PC-3 (cell line): ENCODE data around the gene CDH13. TPM values are rescaled to one million over a fixed set of nuclear protein-coding genes. Genes with fewer than 3 reads are reported as not detected.

ENCODE experiments used
- ATAC-seq: fragments of 200-7000 bp; cut with Tn5 transposase; 2 replicates; pipeline ENCODE4 v1.9.1; 2020; ENCODE audit warnings: mild to moderate bottlenecking, moderate library complexity
- BruUV-seq: library from RNA; stranded (reverse); fragments of 400-500 nt; replicated peaks from 2 replicates; lab custom pipeline; 2021; lab: Mats Ljungman, UMichigan
- CTCF ChIA-PET: fragments of 300-600 bp; sonication (Branson Sonifier 250); formaldehyde crosslinking; loops from one replicate; lab custom pipeline; 2022; ENCODE audit warnings: antibody characterized with exemption; lab: Charles Lee
- POLR2A ChIA-PET: fragments of 300-600 bp; sonication (Branson Sonifier 250); formaldehyde crosslinking; loops from one replicate; lab custom pipeline; 2022; ENCODE audit warnings: antibody characterized with exemption; ENCODE audit not compliant: unreplicated experiment; lab: Charles Lee
- DNase-seq: peaks from one replicate; pipeline ENCODE4 v3.0.0-alpha.2; 2015
- H2AFZ ChIP-seq: fragments of 300-600 bp; sonication (generic); 2 replicates; pipeline ENCODE4 v1.6.0; 2016; ENCODE audit warnings: antibody characterized with exemption, low read length
- H3F3A ChIP-seq: fragments of 300-600 bp; sonication (generic); one replicate; pipeline ENCODE4 v1.6.0; 2017; ENCODE audit warnings: antibody characterized with exemption, low read length, control low read depth, mild to moderate bottlenecking; ENCODE audit not compliant: unreplicated experiment
- H3K27ac ChIP-seq: fragments of 300-600 bp; sonication (generic); 2 replicates; pipeline ENCODE4 v1.5.1; 2016; ENCODE audit warnings: mild to moderate bottlenecking, low read length
- H3K27me3 ChIP-seq: fragments of 300-600 bp; sonication (generic); 2 replicates; pipeline ENCODE4 v1.6.1; 2016; ENCODE audit warnings: low read length, mixed read lengths
- H3K36me3 ChIP-seq: fragments of 300-600 bp; sonication (generic); 2 replicates; pipeline ENCODE4 v1.6.1; 2016; ENCODE audit warnings: low read depth, mixed run types, low read length, mixed read lengths
- H3K4me1 ChIP-seq: fragments of 300-600 bp; sonication (generic); 2 replicates; pipeline ENCODE4 v1.5.1; 2016; ENCODE audit warnings: low read length; ENCODE audit not compliant: insufficient read depth
- H3K4me2 ChIP-seq: fragments of 300-600 bp; sonication (generic); 2 replicates; pipeline ENCODE4 v1.6.0; 2016; ENCODE audit warnings: low read length
- H3K4me3 ChIP-seq: fragments of 300-600 bp; sonication (generic); 2 replicates; pipeline ENCODE4 v1.5.1; 2016; ENCODE audit warnings: mild to moderate bottlenecking, low read length, mixed read lengths
- H3K79me2 ChIP-seq: fragments of 300-600 bp; sonication (generic); 2 replicates; pipeline ENCODE4 v1.6.1; 2017; ENCODE audit warnings: low read length, mixed read lengths
- H3K9ac ChIP-seq: fragments of 300-600 bp; sonication (generic); 2 replicates; pipeline ENCODE4 v1.6.0; 2016; ENCODE audit warnings: mild to moderate bottlenecking, low read length
- H3K9me2 ChIP-seq: fragments of 300-600 bp; sonication (generic); replicated peaks from 2 replicates; pipeline ENCODE4 v1.6.1; 2016; ENCODE audit warnings: mixed run types, low read length, mixed read lengths
- H3K9me3 ChIP-seq: fragments of 300-600 bp; sonication (generic); 2 replicates; pipeline ENCODE4 v1.6.1; 2016; ENCODE audit warnings: low read length, mixed read lengths
- H4K20me1 ChIP-seq: fragments of 300-600 bp; sonication (generic); 2 replicates; pipeline ENCODE4 v1.6.1; 2016; ENCODE audit warnings: low read length, mixed read lengths
- EZH2 ChIP-seq: fragments of 300-600 bp; sonication (generic); IDR thresholded peaks from one replicate; pipeline ENCODE4 v1.6.1; 2017; ENCODE audit warnings: antibody characterized with exemption, mild to moderate bottlenecking, low read length; ENCODE audit not compliant: unreplicated experiment
- EZH2phosphoT487 ChIP-seq: fragments of 300-600 bp; sonication (generic); IDR thresholded peaks from 2 replicates; pipeline ENCODE4 v1.6.1; 2018; ENCODE audit warnings: mild to moderate bottlenecking, antibody characterized with exemption, low read length, borderline replicate concordance
- intact Hi-C: fragments of 100-400 bp; cut with micrococcal nuclease; formaldehyde crosslinking; loops from 2 replicates; pipeline ENCODE4 v1.9.0; 2023
- total RNA-seq: library from RNA; depleted of rRNA; stranded (reverse); fragments of >200 nt; gene quantifications from 2 replicates; pipeline ENCODE4 v1.2.3, GENCODE V29; 2014
- TF ChIP-seq, protein P1 (sequence below): fragments of 300-600 bp; sonication (generic); conservative IDR thresholded peaks from 2 replicates; pipeline ENCODE4 v1.5.1; 2017; ENCODE audit warnings: antibody characterized with exemption, low read depth, mild to moderate bottlenecking, low read length

Gene CDH13
- total RNA-seq, 1 experiment from 2014 or later: 0.36 TPM

DNA sequence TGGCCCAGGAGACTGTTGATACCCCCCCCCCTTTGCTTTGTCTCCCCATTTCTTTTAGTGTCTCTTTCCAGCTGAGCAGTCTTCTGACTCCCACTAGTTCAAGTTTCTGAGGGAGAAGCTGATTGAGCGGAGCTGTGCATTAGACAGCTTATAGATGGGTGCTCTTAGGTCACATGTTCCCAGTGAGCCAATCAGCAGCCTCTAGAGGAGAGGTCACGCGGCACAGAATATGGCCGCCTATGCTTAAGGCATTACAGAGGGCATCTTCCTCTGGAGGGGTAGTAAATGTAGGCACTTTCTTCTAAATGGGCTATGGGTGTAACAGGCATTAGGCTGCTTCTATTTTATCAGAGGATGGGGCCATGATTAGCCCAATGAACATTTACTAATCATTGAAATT, 131.6 kb downstream of the CDH13 start:
- no peak overlapping the region for H3K9ac ChIP-seq
- H3K4me2 ChIP-seq: no peak overlapping the region
- no TSS peak for BruUV-seq
- no peak overlapping the region for H2AFZ ChIP-seq
- no peak overlapping the region for H3K4me3 ChIP-seq
- ATAC-seq (no peak), DNase-seq (no peak)
- intact Hi-C loops: no loop called here
- ChIA-PET CTCF (no interaction called here), POLR2A (no interaction called here)
- no peaks in the 10 kb centered on the region for H3K9me3 ChIP-seq
- TF ChIP-seq, protein P1, sequence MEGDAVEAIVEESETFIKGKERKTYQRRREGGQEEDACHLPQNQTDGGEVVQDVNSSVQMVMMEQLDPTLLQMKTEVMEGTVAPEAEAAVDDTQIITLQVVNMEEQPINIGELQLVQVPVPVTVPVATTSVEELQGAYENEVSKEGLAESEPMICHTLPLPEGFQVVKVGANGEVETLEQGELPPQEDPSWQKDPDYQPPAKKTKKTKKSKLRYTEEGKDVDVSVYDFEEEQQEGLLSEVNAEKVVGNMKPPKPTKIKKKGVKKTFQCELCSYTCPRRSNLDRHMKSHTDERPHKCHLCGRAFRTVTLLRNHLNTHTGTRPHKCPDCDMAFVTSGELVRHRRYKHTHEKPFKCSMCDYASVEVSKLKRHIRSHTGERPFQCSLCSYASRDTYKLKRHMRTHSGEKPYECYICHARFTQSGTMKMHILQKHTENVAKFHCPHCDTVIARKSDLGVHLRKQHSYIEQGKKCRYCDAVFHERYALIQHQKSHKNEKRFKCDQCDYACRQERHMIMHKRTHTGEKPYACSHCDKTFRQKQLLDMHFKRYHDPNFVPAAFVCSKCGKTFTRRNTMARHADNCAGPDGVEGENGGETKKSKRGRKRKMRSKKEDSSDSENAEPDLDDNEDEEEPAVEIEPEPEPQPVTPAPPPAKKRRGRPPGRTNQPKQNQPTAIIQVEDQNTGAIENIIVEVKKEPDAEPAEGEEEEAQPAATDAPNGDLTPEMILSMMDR: no peak
- no peak for TF ChIP-seq EZH2
- no peak for TF ChIP-seq EZH2phosphoT487
- H3K9me2 ChIP-seq: no peaks in the 10 kb centered on the region
- no peaks in the 10 kb centered on the region for H3K4me1 ChIP-seq
- H3F3A ChIP-seq: no peaks in the 10 kb centered on the region
- H3K79me2 ChIP-seq: no peaks in the 10 kb centered on the region
- H3K27me3 ChIP-seq: no peaks in the 10 kb centered on the region; the same call in 1 of the 2 replicates
- no peak overlapping the region for H3K27ac ChIP-seq
- H4K20me1 ChIP-seq: no peaks in the 10 kb centered on the region
- H3K36me3 ChIP-seq: no peaks in the 10 kb centered on the region

DNA sequence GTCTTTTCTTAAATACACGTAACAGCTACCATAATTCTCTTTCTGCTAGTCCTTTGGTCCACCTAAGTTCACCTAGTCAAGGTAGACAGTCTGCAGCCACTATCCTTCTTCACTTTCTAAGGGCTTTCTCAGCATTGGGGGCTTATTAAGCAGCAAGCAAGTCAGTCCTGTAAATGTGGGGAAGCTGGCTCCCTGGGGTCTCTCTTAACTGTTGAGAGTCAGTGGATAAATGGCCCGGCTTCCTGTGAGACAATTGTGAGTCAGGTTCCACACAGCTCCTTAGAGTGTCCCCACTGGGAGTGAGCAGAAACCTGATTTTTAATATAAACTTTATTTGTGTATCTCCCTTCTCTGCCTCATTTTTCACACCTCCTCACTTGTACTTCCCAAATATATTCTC, 132.1 kb downstream of the CDH13 start:
- POLR2A ChIA-PET: no interaction called here
- H3K4me1 ChIP-seq: no peaks in the 10 kb centered on the region
- intact Hi-C loops: no loop called here

DNA sequence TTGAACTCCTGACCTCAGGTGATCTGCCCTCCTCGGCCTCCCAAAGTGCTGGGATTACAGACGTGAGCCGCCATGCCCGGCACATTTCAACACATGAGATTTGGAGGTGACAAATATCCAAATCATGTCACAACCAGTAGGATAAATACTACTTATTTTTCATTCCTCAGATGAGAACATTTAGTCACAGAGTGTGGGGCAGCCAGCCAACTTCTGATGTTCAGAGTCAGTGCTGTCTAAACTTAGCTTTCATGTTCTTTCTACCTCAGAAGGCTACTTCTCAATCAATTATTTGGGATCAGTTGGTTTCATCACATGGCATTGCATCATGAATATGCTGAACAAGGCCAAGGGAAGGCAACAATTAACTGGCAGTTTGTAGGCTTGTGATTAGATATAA, 134.5 kb downstream of the CDH13 start:
- no peak overlapping the region for H3K9ac ChIP-seq
- DNase-seq (no peak), ATAC-seq (no peak)
- POLR2A ChIA-PET: no interaction called here
- no peak overlapping the region for H3K27ac ChIP-seq
- H3K4me2 ChIP-seq: no peak overlapping the region
- intact Hi-C loops: no loop called here
- H3K4me3 ChIP-seq: no peak overlapping the region
- no peaks in the 10 kb centered on the region for H3F3A ChIP-seq
- H3K9me3 ChIP-seq: no peaks in the 10 kb centered on the region
- TF ChIP-seq, protein P1: no peak
- no peak for TF ChIP-seq EZH2
- BruUV-seq: no TSS peak
- CTCF ChIA-PET: no interaction called here
- no peak overlapping the region for H2AFZ ChIP-seq
- H3K4me1 ChIP-seq: no peaks in the 10 kb centered on the region
- H3K9me2 ChIP-seq: no peaks in the 10 kb centered on the region
- H3K79me2 ChIP-seq: no peaks in the 10 kb centered on the region
- no peaks in the 10 kb centered on the region for H3K36me3 ChIP-seq
- no peaks in the 10 kb centered on the region for H4K20me1 ChIP-seq
- no peaks in the 10 kb centered on the region; the same call in 1 of the 2 replicates for H3K27me3 ChIP-seq

More for the DNA sequence above, 132.1 kb downstream of the CDH13 start:
- Histone ChIP-seq H3K27me3 (no peaks in the 10 kb centered on the region; the same call in 1 of the 2 replicates), H2AFZ (no peak overlapping the region), H3K9me3 (no peaks in the 10 kb centered on the region), H4K20me1 (no peaks in the 10 kb centered on the region), H3K9me2 (no peaks in the 10 kb centered on the region), H3K4me2 (no peak overlapping the region), H3K36me3 (no peaks in the 10 kb centered on the region), H3K9ac (no peak overlapping the region), H3K4me3 (no peak overlapping the region), H3K79me2 (no peaks in the 10 kb centered on the region), H3K27ac (no peak overlapping the region), H3F3A (no peaks in the 10 kb centered on the region)
- no peak for DNase-seq
- CTCF ChIA-PET: no interaction called here
- no TSS peak for BruUV-seq
- ATAC-seq: no peak
- TF ChIP-seq EZH2 (no peak), EZH2phosphoT487 (no peak)
- TF ChIP-seq, protein P1: no peak
